ENCODE measurements around the gene GP5. TPM values are rescaled to one million over a fixed set of nuclear protein-coding genes. Genes with fewer than 3 reads are reported as not detected.

Gene GP5
- polyA plus RNA-seq, 2 of the 4 experiments (the other 2 are of a cell fraction): not detected

- TF ChIP-seq FOSL2 (IDR thresholded peaks at IDR 0.05) (no peak), FOSL2 (CRISPR knock-in tag; IDR thresholded peaks at IDR 0.05) (no peak), RFX5 (IDR thresholded peaks at IDR 0.05) (no peak), RAD21 (conservative IDR thresholded peaks at IDR 0.05 in 1 of 2, IDR thresholded peaks at IDR 0.05 in 1 of 2) (no peak), CEBPB (IDR thresholded peaks at IDR 0.05) (no peak), NR3C1 (IDR thresholded peaks at IDR 0.05) (no peak), ZFP36 (IDR thresholded peaks at IDR 0.05; ENCODE audit: borderline replicate concordance, partially characterized antibody) (no peak), FOXS1 (CRISPR knock-in tag; IDR thresholded peaks at IDR 0.05) (no peak)
- FAIRE-seq (no peak), ATAC-seq (peak in 1 of 2 experiments; percentile 14; a peak in 2 of 6 replicates), DNase-seq (ENCODE audit: low read depth in 1 of 2, low spot score in 1 of 2) (no peak)
- ChIA-PET CTCF (interaction anchor here (0.7 to 3.7 kb wide), 3 partner anchors 33 to 68 kb away, joined by 3 to 23 read pairs (median 4); no protein-coding TSS in a partner anchor), POLR2A (no interaction called here)
- Histone ChIP-seq H3K4me3 (no peak overlapping the region), H3K4me2 (no peak overlapping the region), H3K9me3 (no peaks in the 10 kb centered on the region), H3K27ac (no peak overlapping the region), H3K4me1 (peaks cover 3% of the 10 kb centered on the region; the same call in 1 of the 3 replicates)
- 92% methylated on average over 6 of the region's 8 CpGs for WGBS (ENCODE audit: missing lambda C conversion rate)
These were observed 2.8 kb upstream of the GP5 start for GRCh38 chr3:194401868-194402329.

DNA sequence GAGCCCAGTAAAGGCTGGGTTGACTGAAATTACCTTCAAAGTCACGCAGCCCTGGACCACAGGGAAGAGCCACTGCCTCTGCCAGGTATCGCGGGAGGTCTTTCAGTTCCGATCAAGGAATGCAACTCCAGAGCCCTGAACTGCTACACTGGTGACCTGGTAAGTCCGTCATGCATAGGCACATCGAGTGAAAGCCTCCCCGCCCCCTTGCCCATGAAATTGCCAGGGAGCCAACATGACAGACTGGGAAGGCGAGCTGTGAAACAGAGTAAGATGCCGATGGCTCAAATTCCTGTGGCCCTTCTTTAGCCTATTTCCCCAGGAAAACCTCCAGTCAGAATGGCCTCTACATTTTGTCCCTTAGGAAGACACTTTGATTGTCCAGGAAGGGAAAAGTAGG lies 2.3 kb upstream of the GP5 start:
- Histone ChIP-seq H3K27ac (no peak overlapping the region), H3K4me2 (no peak overlapping the region), H3K4me3 (no peak overlapping the region), H3K9me3 (no peaks in the 10 kb centered on the region), H3K4me1 (peaks cover 3% of the 10 kb centered on the region; the same call in 1 of the 3 replicates)
- peak in 1 of 2 experiments; percentile 22; a peak in 3 of 6 replicates for ATAC-seq
- no peak for TF ChIP-seq ZC3H11A (IDR thresholded peaks at IDR 0.05)
- TF ChIP-seq, protein P1, sequence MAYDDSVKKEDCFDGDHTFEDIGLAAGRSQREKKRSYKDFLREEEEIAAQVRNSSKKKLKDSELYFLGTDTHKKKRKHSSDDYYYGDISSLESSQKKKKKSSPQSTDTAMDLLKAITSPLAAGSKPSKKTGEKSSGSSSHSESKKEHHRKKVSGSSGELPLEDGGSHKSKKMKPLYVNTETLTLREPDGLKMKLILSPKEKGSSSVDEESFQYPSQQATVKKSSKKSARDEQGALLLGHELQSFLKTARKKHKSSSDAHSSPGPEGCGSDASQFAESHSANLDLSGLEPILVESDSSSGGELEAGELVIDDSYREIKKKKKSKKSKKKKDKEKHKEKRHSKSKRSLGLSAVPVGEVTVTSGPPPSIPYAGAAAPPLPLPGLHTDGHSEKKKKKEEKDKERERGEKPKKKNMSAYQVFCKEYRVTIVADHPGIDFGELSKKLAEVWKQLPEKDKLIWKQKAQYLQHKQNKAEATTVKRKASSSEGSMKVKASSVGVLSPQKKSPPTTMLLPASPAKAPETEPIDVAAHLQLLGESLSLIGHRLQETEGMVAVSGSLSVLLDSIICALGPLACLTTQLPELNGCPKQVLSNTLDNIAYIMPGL (CRISPR knock-in tag; IDR thresholded peaks at IDR 0.05; ENCODE audit: borderline replicate concordance): no peak
- TF ChIP-seq RAD21 (conservative IDR thresholded peaks at IDR 0.05 in 1 of 2, IDR thresholded peaks at IDR 0.05 in 1 of 2): no peak
- TF ChIP-seq RARB (CRISPR knock-in tag; IDR thresholded peaks at IDR 0.05): no peak
- no peak for TF ChIP-seq ATOH8 (CRISPR knock-in tag; IDR thresholded peaks at IDR 0.05; ENCODE audit: low read depth)
- no peak for TF ChIP-seq FOSB (CRISPR knock-in tag; IDR thresholded peaks at IDR 0.05)
- TF ChIP-seq FOXS1 (CRISPR knock-in tag; IDR thresholded peaks at IDR 0.05): no peak
- TF ChIP-seq CEBPB (IDR thresholded peaks at IDR 0.05): no peak
- TF ChIP-seq CBX8 (IDR thresholded peaks at IDR 0.05): no peak
- DNase-seq (ENCODE audit: low read depth in 1 of 2, low spot score in 1 of 2): no peak
- CTCF ChIA-PET: interaction anchor here (1.0 to 3.7 kb wide), 3 partner anchors 58 to 635 kb away, joined by 4 to 23 read pairs (median 4); no protein-coding TSS in a partner anchor
- POLR2A ChIA-PET: no interaction called here
- WGBS (ENCODE audit: missing lambda C conversion rate): 92% methylated on average over 9 of the region's 9 CpGs
- FAIRE-seq: no peak

DNA sequence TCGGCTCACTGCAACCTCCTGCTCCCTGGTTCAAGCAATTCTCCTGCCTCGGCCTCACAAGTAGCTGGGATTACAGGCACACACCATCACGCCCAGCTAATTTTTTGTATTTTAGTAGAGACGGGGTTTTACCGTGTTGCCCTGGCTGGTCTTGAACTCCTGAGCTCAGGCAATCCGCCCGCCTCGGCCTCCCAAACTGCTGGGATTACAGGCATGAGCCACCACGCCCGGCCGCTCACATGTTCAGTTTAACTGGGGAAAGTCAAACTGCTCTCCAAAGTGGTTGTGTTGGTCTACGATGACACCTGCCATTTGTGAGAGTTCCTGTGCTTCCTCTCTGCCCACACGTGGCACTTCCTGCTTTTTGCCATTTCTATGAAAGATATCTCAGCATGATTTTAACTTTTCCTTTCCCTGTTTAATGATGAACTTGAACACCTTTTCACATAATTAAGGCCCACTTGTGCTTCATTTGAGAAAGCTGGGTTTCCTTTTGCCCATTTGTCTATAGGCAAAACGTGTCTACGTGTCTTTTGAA lies 877 bp upstream of the GP5 start:
- H3K4me1 ChIP-seq: peaks cover 3% of the 10 kb centered on the region; the same call in 1 of the 3 replicates
- H3K4me3 ChIP-seq: no peak overlapping the region
- H3K4me2 ChIP-seq: no peak overlapping the region
- FAIRE-seq (no peak), ATAC-seq (no peak), DNase-seq (ENCODE audit: low read depth in 1 of 2, low spot score in 1 of 2) (no peak)
- ChIA-PET CTCF (interaction anchor here (2.3 kb wide), 1 partner anchor 55 kb away, joined by 9 read pairs; no protein-coding TSS in a partner anchor), POLR2A (no interaction called here)
- WGBS (ENCODE audit: missing lambda C conversion rate): 93% methylated on average over 14 of the region's 15 CpGs
- no peaks in the 10 kb centered on the region for H3K9me3 ChIP-seq
- no peak overlapping the region for H3K27ac ChIP-seq
- TF ChIP-seq CBX8 (IDR thresholded peaks at IDR 0.05): no peak
- no peak for TF ChIP-seq NFE2L2 (conservative IDR thresholded peaks at IDR 0.05; ENCODE audit: low read length)
- TF ChIP-seq ZSCAN20 (CRISPR knock-in tag; IDR thresholded peaks at IDR 0.05): no peak
- no peak for TF ChIP-seq RAD21 (conservative IDR thresholded peaks at IDR 0.05 in 1 of 2, IDR thresholded peaks at IDR 0.05 in 1 of 2)
- no peak for TF ChIP-seq PHF8 (IDR thresholded peaks at IDR 0.05; ENCODE audit: borderline replicate concordance, low read depth)
- no peak for TF ChIP-seq KDM1A (IDR thresholded peaks at IDR 0.05; ENCODE audit: low read depth)
- no peak for TF ChIP-seq JUN (IDR thresholded peaks at IDR 0.05)
- TF ChIP-seq RCOR1 (IDR thresholded peaks at IDR 0.05; ENCODE audit: low read depth, low read length): no peak
- no peak for TF ChIP-seq HOXA7 (CRISPR knock-in tag; IDR thresholded peaks at IDR 0.05)
- TF ChIP-seq, protein P2, sequence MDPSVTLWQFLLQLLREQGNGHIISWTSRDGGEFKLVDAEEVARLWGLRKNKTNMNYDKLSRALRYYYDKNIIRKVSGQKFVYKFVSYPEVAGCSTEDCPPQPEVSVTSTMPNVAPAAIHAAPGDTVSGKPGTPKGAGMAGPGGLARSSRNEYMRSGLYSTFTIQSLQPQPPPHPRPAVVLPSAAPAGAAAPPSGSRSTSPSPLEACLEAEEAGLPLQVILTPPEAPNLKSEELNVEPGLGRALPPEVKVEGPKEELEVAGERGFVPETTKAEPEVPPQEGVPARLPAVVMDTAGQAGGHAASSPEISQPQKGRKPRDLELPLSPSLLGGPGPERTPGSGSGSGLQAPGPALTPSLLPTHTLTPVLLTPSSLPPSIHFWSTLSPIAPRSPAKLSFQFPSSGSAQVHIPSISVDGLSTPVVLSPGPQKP (IDR thresholded peaks at IDR 0.05; ENCODE audit: low read depth, low read length): no peak
- TF ChIP-seq EHMT2 (IDR thresholded peaks at IDR 0.05; ENCODE audit: low read depth): no peak
- TF ChIP-seq CBX2 (IDR thresholded peaks at IDR 0.05; ENCODE audit: borderline replicate concordance, low read depth): no peak
- TF ChIP-seq, protein P3, sequence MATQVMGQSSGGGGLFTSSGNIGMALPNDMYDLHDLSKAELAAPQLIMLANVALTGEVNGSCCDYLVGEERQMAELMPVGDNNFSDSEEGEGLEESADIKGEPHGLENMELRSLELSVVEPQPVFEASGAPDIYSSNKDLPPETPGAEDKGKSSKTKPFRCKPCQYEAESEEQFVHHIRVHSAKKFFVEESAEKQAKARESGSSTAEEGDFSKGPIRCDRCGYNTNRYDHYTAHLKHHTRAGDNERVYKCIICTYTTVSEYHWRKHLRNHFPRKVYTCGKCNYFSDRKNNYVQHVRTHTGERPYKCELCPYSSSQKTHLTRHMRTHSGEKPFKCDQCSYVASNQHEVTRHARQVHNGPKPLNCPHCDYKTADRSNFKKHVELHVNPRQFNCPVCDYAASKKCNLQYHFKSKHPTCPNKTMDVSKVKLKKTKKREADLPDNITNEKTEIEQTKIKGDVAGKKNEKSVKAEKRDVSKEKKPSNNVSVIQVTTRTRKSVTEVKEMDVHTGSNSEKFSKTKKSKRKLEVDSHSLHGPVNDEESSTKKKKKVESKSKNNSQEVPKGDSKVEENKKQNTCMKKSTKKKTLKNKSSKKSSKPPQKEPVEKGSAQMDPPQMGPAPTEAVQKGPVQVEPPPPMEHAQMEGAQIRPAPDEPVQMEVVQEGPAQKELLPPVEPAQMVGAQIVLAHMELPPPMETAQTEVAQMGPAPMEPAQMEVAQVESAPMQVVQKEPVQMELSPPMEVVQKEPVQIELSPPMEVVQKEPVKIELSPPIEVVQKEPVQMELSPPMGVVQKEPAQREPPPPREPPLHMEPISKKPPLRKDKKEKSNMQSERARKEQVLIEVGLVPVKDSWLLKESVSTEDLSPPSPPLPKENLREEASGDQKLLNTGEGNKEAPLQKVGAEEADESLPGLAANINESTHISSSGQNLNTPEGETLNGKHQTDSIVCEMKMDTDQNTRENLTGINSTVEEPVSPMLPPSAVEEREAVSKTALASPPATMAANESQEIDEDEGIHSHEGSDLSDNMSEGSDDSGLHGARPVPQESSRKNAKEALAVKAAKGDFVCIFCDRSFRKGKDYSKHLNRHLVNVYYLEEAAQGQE (IDR thresholded peaks at IDR 0.05): no peak
- no peak for TF ChIP-seq CHD2 (IDR thresholded peaks at IDR 0.05; ENCODE audit: low read length, partially characterized antibody)

All from A549 (cell line).